NCI-H510A treated with DMSO at 0.1 percent for 48 hours (cell line): Measurements from ENCODE around the gene CCDC85B.

ENCODE experiments used
- DNase-seq: peaks from one replicate; lab custom pipeline; 2025; lab: John Stamatoyannopoulos, UW

The CCDC85B gene

DNA sequence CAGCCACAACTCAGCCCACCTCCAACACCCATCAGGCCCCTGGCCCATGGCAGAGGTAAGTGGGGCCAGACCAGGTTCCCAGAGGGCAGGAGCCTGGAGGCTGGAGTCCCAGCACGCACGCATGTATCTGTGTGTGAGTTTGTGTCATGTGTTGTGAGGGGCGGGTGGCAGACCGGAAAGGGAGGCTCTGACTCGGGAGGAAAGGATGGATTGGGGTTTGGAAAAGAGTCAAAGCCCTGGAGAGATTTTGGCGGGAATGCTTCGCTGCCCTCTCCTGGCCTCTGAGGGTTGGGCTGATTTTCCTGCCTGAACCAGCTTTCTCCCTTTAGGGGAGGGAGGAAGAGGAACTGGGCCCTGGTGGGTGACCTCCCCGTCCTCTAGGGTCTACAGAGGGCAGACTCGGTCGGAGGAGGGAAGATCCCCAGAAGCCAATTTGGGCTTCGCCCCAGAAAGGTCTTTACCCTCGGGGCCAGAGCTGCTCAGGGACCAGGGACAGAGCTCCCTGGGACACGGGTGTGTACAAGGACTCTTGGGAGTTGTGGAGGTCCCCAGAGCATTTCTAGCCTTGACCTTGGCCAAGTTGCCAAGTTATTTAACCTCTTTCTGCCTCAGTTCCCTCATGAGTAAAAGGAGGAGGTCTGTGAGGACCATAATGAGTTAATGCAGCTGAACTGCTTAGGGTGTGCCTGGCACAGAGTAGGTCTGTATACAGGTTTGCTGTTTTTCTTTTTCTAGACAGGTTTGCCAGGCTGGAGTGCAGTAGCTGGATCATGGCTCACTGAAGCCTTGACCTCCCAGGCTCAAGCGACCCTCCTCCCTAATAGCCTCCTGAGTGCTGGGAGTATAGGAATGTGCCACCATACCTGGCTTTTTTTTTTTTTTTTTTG lies 21.5 kb downstream of the CCDC85B start:
- peak; percentile 48 for DNase-seq

DNA sequence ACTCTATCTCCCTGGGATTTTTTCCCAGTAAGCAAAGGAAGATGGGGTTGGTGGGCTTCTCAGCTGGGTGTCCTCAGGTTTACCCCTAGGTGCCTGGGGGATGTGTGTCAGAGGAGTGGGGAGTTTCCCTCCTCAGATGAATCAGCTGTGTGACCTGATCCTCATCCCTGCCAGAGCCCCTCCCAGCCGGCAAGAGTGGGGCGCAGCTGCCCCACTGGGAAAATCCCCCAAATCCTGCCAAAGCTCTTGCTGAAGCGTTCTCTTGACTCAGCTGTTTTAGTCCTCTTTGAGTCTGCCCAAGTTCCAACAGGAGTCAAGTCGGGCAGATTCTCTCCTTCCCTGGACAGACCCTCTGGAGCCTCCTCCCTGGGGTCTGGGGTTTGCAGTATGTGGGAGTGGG lies 22.4 kb downstream of the CCDC85B start:
- DNase-seq, result no peak

DNA sequence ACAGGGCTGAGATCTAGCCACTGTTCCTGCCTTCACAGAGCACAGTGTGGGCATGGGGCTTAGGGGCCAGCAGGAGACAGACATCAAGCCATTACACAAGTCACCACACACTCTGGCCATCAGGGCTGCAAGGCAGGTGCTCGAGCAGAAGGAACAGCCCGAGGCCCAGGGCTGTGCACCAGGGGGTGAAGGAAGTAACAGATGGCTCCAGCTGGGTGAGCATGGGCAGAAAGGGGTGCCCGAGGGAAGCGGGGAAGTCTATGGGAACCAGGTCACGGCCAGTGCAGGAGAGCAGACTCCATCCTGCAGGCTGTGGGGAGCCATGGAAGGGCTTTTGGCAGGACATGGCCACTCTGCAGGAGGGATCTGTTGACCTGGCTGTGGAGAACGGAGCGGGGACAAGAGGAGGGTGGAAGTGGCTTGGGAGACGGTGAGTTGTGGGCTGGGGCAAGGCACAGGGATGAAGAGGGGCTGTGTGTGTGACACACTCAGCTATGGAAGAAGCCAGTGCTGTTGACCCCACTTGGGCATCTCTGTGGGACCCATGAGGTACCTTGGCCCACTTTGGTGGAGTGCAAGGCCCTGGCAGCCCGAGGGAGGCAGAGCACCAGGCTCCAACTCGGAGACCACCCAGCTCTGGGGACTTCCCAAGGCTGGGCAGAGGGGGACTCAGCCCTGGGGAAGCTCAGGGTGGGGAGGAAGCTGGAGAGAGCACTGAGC lies 24.8 kb downstream of the CCDC85B start:
- DNase-seq, result no peak

DNA sequence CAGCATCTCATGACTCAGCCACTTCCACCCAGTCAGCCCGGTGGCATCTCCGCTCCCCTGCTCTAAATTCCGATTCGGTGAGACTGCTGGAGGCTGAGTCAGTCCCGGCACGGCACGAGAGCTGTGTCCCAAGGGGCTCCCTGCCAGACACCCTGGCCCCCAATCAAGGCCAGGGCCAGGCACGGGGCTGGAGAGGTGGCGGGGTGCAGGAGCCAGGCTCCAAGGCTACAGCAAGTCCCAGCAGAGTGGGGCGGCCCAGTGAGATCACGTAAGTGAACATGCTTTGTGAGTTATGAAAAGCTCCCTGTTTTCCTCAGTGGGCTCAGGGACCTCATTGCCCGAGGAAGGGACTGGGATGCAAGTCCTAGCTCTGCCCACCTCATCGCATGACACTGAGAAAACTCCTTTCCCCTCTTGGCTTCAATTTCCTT lies 25.4 kb downstream of the CCDC85B start:
- DNase-seq, result no peak

DNA sequence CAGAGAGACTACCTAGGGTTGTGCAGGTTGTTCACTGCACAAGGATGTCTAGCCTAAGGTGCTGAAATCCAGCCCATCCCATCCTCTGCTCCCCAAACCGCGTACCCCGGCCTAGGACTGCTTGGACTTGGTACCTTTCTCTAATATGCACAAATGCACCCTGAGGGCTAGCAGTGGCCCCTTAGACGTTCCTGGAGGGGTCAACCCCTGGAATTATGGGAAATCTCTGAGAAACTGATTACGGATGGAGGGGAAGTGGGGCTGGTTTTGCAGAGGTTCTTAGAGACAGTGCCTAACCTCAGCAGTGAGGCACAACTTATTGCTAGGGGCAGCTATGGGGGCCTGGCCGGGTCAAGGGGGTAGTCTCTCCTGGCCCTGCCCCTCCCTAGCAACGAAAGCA lies 25.9 kb downstream of the CCDC85B start:
- no peak for DNase-seq

DNA sequence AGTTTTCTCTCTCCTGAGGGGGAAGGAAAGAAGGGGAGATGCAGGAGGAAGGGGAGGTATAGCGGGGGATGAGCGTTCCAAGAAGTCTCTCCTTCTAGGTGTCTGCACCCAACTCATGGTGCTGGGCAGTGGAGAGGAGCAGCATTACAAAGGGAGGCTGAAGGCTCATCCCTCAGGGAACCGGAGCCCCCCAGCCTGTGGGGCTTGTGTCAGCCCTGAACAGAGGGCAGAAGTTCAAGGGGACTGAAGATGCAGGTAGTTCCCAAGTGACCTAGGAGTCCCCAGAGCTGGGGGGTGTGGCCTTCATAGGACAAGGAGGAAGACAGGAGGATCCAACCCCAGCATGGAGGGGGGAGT lies 26.6 kb downstream of the CCDC85B start:
- DNase-seq, result no peak

DNA sequence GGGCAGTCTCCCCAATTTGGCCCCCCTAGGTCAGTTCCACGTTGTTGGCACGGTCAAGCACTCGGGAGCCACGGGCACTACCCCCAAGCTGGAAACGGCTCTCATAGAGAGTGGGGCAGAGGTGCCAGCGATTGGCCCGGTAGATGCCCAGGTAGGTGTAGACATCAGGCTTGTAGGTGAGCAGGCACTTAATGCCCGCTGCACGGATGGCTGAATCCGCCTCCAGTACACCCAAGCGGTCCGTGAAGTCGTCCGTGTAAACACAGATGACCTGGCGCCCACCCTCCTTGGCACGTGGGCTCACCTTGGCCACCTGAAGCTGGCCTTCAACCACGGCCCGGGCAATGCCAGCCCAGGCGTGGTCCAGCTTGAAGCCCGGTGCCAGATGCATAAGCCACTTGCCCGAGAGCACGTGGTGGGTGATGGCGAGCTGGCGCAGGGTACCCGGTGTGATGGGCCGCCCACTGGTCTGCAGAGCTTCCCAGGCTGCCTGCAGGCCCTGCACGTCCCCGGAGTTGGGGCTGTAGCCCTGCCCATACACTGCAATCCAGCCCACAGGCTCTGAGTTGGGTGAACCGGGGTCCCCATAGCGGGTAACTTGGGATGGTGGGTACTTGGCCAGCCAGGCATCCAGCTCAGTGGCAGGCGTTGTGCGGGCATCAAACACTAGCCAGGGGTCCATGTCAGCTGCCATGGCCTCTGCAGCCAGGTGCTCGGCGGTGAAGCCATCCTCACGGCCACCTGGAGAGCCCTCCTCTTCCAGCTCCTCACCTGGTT lies 27.1 kb downstream of the CCDC85B start:
- no peak for DNase-seq

DNA sequence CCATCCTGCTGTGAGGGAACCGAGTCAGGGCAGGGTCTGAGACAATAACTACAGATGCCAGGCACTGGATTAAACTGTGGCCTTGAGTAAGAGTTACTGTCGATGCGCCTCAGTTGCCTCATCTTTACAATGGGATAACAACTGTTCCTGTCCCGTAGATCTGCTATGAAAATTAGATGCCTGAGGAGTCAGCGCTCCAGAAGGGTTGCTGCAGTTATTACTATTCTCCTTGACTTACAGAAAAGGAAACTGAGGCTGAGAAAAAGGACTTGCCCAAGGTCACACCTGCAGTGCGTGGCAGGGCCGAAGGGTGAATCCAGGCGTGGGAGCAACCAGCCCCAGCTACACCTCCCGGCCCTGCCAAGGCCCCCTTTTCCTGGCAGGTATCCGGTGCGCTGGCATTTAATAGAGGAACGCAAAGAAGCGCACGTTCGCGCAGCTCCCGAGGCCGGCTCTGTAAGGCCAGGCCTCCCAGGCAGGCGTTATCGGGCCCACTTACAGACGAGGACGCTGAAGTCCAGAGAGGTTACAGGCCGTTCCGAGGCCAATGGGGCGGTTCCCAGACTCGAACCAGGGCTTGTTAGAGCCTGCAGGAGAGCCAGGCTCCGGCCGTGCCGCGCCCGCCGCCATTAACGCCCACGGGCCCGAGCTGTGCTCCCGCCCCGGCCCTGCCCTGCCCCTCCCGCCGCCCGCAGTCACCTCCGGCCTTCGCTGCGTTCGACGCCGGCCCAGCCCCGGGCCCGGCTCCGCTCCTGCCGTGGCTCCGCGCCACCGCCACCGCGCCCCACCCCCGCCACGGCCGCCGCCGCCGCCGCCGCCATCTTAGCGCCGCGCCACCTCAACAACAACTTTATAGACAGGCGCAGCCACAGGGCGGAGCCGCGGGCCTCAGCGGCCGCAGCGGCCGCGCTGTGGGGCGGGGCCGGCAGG lies 28.0 kb downstream of the CCDC85B start, which contains the start of gene C11orf68:
TSS of gene C11orf68 (minus strand) at position 852 of the 930 bp plus-strand sequence. CDS start at position 821, 31 bp downstream.
- peak; percentile 42 for DNase-seq

DNA sequence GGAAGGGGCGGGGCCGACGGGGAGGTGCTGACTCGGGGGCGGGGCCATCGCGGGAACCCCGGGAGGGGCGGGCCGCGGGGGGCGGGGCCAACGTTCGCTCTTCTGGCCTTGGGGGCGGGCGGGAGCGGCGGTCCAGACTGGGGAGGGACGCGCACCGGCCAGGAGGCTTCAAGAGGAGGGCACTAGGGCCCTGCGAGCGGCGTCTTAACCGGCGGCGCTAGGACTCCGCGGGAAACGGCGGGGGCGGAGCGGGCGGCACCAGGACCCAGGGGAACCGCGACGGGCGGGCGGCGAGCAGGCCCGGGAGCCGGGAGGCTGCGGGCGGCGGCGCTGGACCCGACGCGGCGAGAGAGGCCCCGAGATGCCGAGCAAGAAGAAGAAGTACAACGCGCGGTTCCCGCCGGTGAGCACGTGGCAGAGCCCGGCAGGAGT lies 28.7 kb downstream of the CCDC85B start, which contains the start of gene DRAP1:
TSS of gene DRAP1 (plus strand) at position 286 of the 432 bp plus-strand sequence. CDS start at position 362, 76 bp downstream.
- peak; percentile 95 for DNase-seq

DNA sequence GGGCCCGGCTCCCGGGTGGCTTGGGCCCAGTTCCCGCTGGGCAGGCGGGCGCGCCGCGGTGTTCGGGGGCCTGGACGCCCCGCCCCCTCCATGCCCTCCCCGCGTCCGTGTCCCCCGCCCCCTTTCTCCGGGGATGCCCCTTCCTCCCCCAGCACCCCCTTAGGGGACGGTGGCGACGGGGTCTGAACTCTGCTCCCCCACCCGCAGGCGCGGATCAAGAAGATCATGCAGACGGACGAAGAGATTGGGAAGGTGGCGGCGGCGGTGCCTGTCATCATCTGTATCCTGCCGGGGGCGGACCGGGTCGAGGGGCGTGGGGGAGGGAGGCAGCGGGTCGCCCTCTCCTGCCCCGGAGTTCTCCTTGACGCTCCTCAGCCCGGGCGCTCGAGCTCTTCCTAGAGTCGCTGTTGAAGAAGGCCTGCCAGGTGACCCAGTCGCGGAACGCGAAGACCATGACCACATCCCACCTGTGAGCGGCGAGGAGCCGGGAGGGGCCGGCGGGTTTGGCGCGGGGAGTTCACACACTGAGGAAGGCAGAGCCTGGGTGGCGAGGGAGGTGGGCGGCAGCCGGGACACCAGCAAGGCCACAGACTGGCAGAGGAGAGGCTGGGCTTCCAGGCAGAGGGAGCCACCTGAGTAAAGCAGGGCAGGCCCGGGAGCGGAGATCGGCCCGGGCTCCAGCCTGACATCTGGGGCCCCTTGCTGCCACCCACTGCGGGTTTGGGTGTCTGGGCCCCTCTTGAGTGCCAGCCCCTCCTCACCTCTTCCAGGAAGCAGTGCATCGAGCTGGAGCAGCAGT lies 29.3 kb downstream of the CCDC85B start:
- peak; percentile 29 for DNase-seq

DNA sequence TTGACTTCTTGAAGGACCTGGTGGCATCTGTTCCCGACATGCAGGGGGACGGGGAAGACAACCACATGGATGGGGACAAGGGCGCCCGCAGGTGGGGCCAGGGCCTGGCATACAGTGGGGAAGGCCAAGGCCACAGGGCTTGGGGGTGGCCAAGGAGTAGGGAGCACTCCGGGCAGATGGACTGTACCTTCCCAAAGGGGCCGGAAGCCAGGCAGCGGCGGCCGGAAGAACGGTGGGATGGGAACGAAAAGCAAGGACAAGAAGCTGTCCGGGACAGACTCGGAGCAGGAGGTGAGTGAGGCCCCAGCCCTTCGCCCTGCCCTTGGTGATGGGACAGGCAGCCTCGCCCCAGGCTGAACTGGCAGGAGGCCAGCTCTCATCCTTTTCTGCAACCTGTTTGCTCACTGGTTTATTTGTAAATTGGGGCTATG lies 29.9 kb downstream of the CCDC85B start:
- no peak for DNase-seq

DNA sequence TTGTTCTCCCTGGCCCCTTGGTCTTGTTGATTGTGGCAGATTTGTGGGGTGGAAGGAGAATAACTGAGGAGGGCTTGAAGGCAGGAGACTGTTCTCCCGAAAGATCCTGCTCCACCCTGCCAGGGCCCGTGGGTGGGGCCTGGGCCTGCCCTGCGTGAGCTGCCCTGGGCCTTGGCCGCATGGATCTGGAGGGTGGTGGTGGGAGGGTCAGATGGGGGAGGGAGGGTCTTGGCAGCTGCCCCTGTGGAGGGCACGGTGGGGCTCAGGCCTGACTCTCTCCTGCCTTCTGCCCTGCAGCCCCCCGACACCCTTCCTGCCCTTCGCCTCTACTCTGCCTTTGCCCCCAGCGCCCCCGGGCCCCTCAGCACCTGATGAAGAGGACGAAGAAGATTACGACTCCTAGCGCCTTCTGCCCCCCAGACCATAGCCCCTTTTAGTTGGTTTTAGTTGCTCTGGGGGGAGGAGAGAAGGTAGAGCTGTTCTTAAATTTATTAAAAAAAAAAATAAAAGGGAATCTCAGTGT lies 30.6 kb downstream of the CCDC85B start:
- no peak for DNase-seq

DNA sequence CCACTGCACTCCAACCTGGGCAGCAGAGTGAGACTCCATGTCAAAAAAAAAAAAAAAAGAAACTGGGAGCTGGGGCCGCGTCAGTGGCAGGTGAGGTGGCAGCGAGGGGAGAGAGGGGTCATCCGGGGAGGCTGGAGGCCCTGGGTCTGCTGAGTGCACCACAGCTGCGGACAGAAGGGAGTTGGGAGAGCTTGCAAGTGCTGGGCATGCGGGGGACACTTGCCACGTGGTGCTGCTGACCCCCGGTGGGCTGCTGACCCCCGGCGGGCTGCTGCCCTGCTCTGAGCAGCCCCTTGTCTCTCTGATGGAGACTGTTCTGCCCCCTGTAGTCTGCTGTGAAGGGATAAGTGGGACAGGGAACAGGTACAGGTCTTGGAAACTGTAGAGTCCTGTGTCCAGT lies 31.4 kb downstream of the CCDC85B start:
- no peak for DNase-seq

DNA sequence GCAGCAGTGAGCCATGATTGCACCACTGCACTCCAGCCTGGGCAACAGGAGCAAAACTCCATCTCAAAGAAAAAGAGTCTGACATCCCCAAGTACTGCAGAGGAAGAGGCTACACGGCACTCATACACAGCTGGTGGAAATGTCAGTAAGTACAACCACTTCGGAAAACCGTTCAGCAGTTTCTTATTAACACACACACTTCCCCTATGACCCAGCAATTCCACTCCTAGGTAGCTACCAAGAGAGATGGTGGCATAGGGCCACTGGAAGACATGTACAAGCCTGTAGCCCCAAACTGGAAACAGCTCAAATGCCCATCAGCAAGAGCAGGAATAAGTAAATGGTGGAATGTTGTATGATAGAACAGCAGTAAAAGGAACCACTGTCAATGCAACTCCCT lies 32.1 kb downstream of the CCDC85B start:
- no peak for DNase-seq

DNA sequence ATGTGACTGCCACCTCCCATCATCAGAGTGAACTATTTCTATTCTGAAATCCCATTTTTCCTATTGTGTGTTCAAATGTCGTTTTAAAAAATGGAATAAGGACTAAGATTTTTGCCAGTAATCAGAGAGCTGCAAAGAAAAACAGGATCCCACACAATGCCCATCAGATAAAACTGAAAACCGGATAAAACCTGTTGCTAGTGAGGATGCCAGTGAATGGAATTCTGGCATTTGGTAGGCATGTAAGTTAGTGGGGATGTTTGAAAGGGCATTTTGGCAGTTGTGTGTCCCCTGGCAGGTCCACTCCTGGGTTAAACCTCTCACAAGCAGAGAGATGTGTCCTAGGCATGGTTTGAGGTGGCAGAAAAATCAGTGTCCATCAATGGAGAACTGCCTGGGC lies 34.9 kb downstream of the CCDC85B start:
- DNase-seq, result no peak

DNA sequence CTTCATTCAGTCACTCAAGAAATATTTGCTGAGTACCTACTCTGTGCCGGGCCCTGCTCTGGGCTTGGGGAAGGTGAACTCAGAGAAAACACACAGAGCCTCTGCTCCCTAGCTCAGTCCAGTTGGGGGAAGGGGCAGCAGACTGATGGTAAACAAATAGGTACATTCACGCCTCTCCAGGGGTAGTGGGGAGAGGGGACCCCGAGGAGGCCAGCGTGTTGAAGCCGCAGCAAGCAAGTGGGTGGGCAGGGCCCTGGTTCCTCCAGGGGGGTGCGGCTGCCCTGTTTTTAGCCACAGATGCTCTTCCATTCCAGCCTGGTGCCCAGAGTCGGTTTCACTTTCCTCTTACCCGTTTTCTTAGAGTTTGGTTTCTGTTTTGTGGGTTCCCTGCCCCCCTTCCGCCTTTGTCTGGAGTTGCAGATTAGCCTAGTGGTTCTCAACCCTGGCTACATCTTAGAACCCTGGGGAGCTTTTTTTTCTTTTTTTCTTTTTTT lies 37.5 kb downstream of the CCDC85B start:
- no peak for DNase-seq

DNA sequence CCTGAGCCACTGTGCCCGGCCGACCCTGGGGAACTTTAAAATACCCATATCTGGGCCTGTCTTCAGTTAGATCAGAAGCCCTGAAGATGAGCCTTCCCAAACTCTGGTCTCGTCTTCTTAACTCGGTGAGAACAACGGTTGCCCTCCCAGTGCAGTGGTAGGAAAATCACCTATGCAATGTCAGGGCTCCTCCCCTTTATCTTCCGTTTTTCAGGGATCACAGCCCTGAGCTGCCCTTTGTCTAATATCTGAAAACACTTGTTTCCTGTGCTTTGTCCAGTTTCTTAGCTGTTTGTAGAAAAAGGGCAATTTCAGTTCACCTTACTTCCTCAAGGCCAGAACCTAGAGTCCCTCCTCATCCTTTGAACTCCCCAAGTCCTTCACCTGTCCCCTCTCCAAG lies 38.2 kb downstream of the CCDC85B start:
- no peak for DNase-seq

DNA sequence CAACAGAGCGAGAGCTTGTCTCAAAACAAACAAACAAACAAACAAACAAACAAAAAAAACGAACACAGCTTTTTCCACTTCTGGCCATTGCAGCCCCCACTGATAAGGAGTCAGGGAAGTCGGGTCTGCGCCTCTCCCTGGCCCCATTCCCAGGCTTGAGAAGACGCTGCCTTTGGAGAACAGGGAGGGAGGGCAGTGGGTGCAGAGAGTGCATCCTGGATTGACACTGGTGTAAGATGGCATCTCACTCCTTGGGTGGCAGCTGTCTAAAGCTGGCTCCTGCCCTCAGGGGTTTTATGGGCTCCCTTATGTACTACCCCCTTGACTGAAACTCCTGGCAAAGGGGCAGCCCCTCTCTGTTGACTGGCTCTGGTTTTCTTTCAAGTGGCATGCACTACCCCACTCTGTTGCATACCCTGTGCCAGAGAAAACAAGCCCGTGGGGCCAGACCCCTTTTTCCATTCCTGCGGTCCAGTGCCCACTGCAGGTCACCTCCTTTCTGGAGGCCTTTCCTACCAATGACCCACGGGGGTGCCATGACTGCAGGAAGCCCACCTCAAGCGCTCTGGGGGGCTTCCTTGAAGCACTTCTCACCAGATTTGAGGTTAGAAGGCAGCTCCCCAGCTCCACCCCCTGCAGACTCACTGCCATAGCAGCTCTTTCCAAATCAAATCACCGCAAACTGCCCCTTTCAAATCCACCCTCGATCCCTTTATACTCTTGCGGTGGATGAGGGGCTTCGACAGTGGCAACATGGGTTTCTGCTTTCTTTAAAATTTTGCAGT lies 41.5 kb downstream of the CCDC85B start:
- no peak for DNase-seq

DNA sequence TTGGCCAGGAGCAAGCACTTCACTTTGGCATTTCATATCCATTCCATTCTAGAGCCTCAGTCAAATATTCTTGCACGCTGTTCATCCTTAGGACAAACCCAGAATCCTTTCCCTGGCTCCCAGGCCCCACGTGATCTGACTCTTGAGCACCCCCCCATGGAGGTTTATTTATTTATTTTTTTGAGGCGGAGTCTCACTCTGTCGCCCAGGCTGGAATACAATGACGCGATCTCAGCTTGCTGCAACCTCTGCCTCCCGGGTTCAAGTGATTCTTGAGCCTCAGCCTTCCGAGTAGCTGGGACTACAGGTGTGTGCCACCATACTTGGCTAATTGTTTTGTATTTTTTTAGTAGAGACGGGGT lies 42.1 kb downstream of the CCDC85B start:
- peak; percentile 16 for DNase-seq
